WI38 (cell line): ENCODE results near the gene NLGN2.

ENCODE experiments used
- H3K4me3 ChIP-seq: 2 replicates; pipeline ENCODE4 v1.5.1; 2011; ENCODE audit warnings: low read depth, mild to moderate bottlenecking, control low read depth, low read length
- CTCF ChIP-seq: IDR thresholded peaks from 2 replicates; pipeline ENCODE4 v1.5.1; 2012; ENCODE audit warnings: low read depth, mild to moderate bottlenecking, control low read depth, low read length

The NLGN2 gene

GRCh38 chr17:7444682-7445618 lies 37.3 kb downstream of the NLGN2 start, which contains the start of gene CHRNB1:
Gene CHRNB1 (plus strand): TSS chr17:7445061. CDS start chr17:7445128, 67 bp downstream.
- TF ChIP-seq CTCF = no peak
- peak within 1 kb of the TSS; percentile 31 for H3K4me3 ChIP-seq

GRCh38 chr17:7445619-7445968 lies 37.9 kb downstream of the NLGN2 start:
- peak overlapping the region; percentile 31; the same call in 1 of the 2 replicates for H3K4me3 ChIP-seq
- TF ChIP-seq CTCF = no peak

GRCh38 chr17:7448461-7448860 lies 40.8 kb downstream of the NLGN2 start:
- TF ChIP-seq CTCF = no peak
- H3K4me3 ChIP-seq = no peak overlapping the region

- TF ChIP-seq CTCF = no peak
- no peak overlapping the region for H3K4me3 ChIP-seq
These were observed 52.4 kb downstream of the NLGN2 start for GRCh38 chr17:7459961-7460545.

- no peak for TF ChIP-seq CTCF
- H3K4me3 ChIP-seq = no peak overlapping the region
These were observed 53.4 kb downstream of the NLGN2 start for GRCh38 chr17:7460850-7461660.

- H3K4me3 ChIP-seq = no peak overlapping the region
- TF ChIP-seq CTCF = no peak
These were observed 55.1 kb downstream of the NLGN2 start for GRCh38 chr17:7462474-7463371.
